PC-3 (cell line): ENCODE results near the gene IQCK. TPM values are rescaled to one million over a fixed set of nuclear protein-coding genes. Genes with fewer than 3 reads are reported as not detected.

Source experiments
- ATAC-seq: fragments of 200-7000 bp; cut with Tn5 transposase; 2 replicates; pipeline ENCODE4 v1.9.1; 2020; ENCODE audit warnings: mild to moderate bottlenecking, moderate library complexity
- BruUV-seq: library from RNA; stranded (reverse); fragments of 400-500 nt; replicated peaks from 2 replicates; lab custom pipeline; 2021; lab: Mats Ljungman, UMichigan
- CTCF ChIA-PET: fragments of 300-600 bp; sonication (Branson Sonifier 250); formaldehyde crosslinking; loops from one replicate; lab custom pipeline; 2022; ENCODE audit warnings: antibody characterized with exemption; lab: Charles Lee
- POLR2A ChIA-PET: fragments of 300-600 bp; sonication (Branson Sonifier 250); formaldehyde crosslinking; loops from one replicate; lab custom pipeline; 2022; ENCODE audit warnings: antibody characterized with exemption; ENCODE audit not compliant: unreplicated experiment; lab: Charles Lee
- DNase-seq: peaks from one replicate; pipeline ENCODE4 v3.0.0-alpha.2; 2015
- H2AFZ ChIP-seq: fragments of 300-600 bp; sonication (generic); 2 replicates; pipeline ENCODE4 v1.6.0; 2016; ENCODE audit warnings: antibody characterized with exemption, low read length
- H3F3A ChIP-seq: fragments of 300-600 bp; sonication (generic); one replicate; pipeline ENCODE4 v1.6.0; 2017; ENCODE audit warnings: antibody characterized with exemption, low read length, control low read depth, mild to moderate bottlenecking; ENCODE audit not compliant: unreplicated experiment
- H3K27ac ChIP-seq: fragments of 300-600 bp; sonication (generic); 2 replicates; pipeline ENCODE4 v1.5.1; 2016; ENCODE audit warnings: mild to moderate bottlenecking, low read length
- H3K27me3 ChIP-seq: fragments of 300-600 bp; sonication (generic); 2 replicates; pipeline ENCODE4 v1.6.1; 2016; ENCODE audit warnings: low read length, mixed read lengths
- H3K36me3 ChIP-seq: fragments of 300-600 bp; sonication (generic); 2 replicates; pipeline ENCODE4 v1.6.1; 2016; ENCODE audit warnings: low read depth, mixed run types, low read length, mixed read lengths
- H3K4me1 ChIP-seq: fragments of 300-600 bp; sonication (generic); 2 replicates; pipeline ENCODE4 v1.5.1; 2016; ENCODE audit warnings: low read length; ENCODE audit not compliant: insufficient read depth
- H3K4me2 ChIP-seq: fragments of 300-600 bp; sonication (generic); 2 replicates; pipeline ENCODE4 v1.6.0; 2016; ENCODE audit warnings: low read length
- H3K4me3 ChIP-seq: fragments of 300-600 bp; sonication (generic); 2 replicates; pipeline ENCODE4 v1.5.1; 2016; ENCODE audit warnings: mild to moderate bottlenecking, low read length, mixed read lengths
- H3K79me2 ChIP-seq: fragments of 300-600 bp; sonication (generic); 2 replicates; pipeline ENCODE4 v1.6.1; 2017; ENCODE audit warnings: low read length, mixed read lengths
- H3K9ac ChIP-seq: fragments of 300-600 bp; sonication (generic); 2 replicates; pipeline ENCODE4 v1.6.0; 2016; ENCODE audit warnings: mild to moderate bottlenecking, low read length
- H3K9me2 ChIP-seq: fragments of 300-600 bp; sonication (generic); replicated peaks from 2 replicates; pipeline ENCODE4 v1.6.1; 2016; ENCODE audit warnings: mixed run types, low read length, mixed read lengths
- H3K9me3 ChIP-seq: fragments of 300-600 bp; sonication (generic); 2 replicates; pipeline ENCODE4 v1.6.1; 2016; ENCODE audit warnings: low read length, mixed read lengths
- H4K20me1 ChIP-seq: fragments of 300-600 bp; sonication (generic); 2 replicates; pipeline ENCODE4 v1.6.1; 2016; ENCODE audit warnings: low read length, mixed read lengths
- CTCF ChIP-seq: fragments of 300-600 bp; sonication (generic); conservative IDR thresholded peaks from 2 replicates; pipeline ENCODE4 v1.5.1; 2017; ENCODE audit warnings: antibody characterized with exemption, low read depth, mild to moderate bottlenecking, low read length
- EZH2 ChIP-seq: fragments of 300-600 bp; sonication (generic); IDR thresholded peaks from one replicate; pipeline ENCODE4 v1.6.1; 2017; ENCODE audit warnings: antibody characterized with exemption, mild to moderate bottlenecking, low read length; ENCODE audit not compliant: unreplicated experiment
- EZH2phosphoT487 ChIP-seq: fragments of 300-600 bp; sonication (generic); IDR thresholded peaks from 2 replicates; pipeline ENCODE4 v1.6.1; 2018; ENCODE audit warnings: mild to moderate bottlenecking, antibody characterized with exemption, low read length, borderline replicate concordance
- intact Hi-C: fragments of 100-400 bp; cut with micrococcal nuclease; formaldehyde crosslinking; loops from 2 replicates; pipeline ENCODE4 v1.9.0; 2023
- total RNA-seq: library from RNA; depleted of rRNA; stranded (reverse); fragments of >200 nt; gene quantifications from 2 replicates; pipeline ENCODE4 v1.2.3, GENCODE V29; 2014

IQCK gene
- total RNA-seq, 1 experiment from 2014 or later: 8.9 TPM

- no peaks in the 10 kb centered on the region for H3F3A ChIP-seq
- no peaks in the 10 kb centered on the region for H4K20me1 ChIP-seq
- no peak for ATAC-seq
- no peaks in the 10 kb centered on the region for H3K9me3 ChIP-seq
- H3K9me2 ChIP-seq: no peaks in the 10 kb centered on the region
- intact Hi-C loops: no loop called here
- no peak overlapping the region for H2AFZ ChIP-seq
- no peaks in the 10 kb centered on the region for H3K4me1 ChIP-seq
- H3K79me2 ChIP-seq: no peaks in the 10 kb centered on the region
- H3K9ac ChIP-seq: no peak overlapping the region
- no peaks in the 10 kb centered on the region for H3K36me3 ChIP-seq
- DNase-seq: no peak
- no TSS peak for BruUV-seq
- no peak overlapping the region for H3K4me3 ChIP-seq
- ChIA-PET CTCF (no interaction called here), POLR2A (no interaction called here)
- TF ChIP-seq CTCF (no peak), EZH2 (no peak), EZH2phosphoT487 (no peak)
- no peak overlapping the region for H3K4me2 ChIP-seq
- no peaks in the 10 kb centered on the region for H3K27me3 ChIP-seq
- no peak overlapping the region for H3K27ac ChIP-seq
Observed at GRCh38 chr16:19767497-19767896, 49.4 kb downstream of the IQCK start.

GRCh38 chr16:19769239-19769638 lies 51.2 kb downstream of the IQCK start:
- BruUV-seq: no TSS peak
- H3K9ac ChIP-seq: no peak overlapping the region
- intact Hi-C loops: no loop called here
- no peak overlapping the region for H3K27ac ChIP-seq
- H3K4me3 ChIP-seq: no peak overlapping the region
- no peaks in the 10 kb centered on the region for H4K20me1 ChIP-seq
- no peaks in the 10 kb centered on the region for H3K27me3 ChIP-seq
- H3K4me2 ChIP-seq: no peak overlapping the region
- CTCF ChIA-PET: no interaction called here
- no peaks in the 10 kb centered on the region for H3K9me3 ChIP-seq
- H2AFZ ChIP-seq: no peak overlapping the region
- H3K36me3 ChIP-seq: no peaks in the 10 kb centered on the region
- POLR2A ChIA-PET: no interaction called here
- H3K79me2 ChIP-seq: no peaks in the 10 kb centered on the region
- no peak for ATAC-seq
- TF ChIP-seq EZH2phosphoT487 (no peak), EZH2 (no peak), CTCF (no peak)
- no peaks in the 10 kb centered on the region for H3K4me1 ChIP-seq
- no peak for DNase-seq
- H3K9me2 ChIP-seq: no peaks in the 10 kb centered on the region
- no peaks in the 10 kb centered on the region for H3F3A ChIP-seq

GRCh38 chr16:19771040-19771439 lies 53.0 kb downstream of the IQCK start:
- ATAC-seq: no peak
- ChIA-PET CTCF (no interaction called here), POLR2A (no interaction called here)
- Histone ChIP-seq H3F3A (no peaks in the 10 kb centered on the region), H3K9me3 (no peaks in the 10 kb centered on the region), H4K20me1 (no peaks in the 10 kb centered on the region), H3K36me3 (no peaks in the 10 kb centered on the region), H3K79me2 (no peaks in the 10 kb centered on the region), H3K4me3 (no peak overlapping the region), H3K9me2 (no peaks in the 10 kb centered on the region), H3K27ac (no peak overlapping the region), H3K27me3 (no peaks in the 10 kb centered on the region), H3K9ac (no peak overlapping the region), H3K4me1 (no peaks in the 10 kb centered on the region), H2AFZ (no peak overlapping the region), H3K4me2 (no peak overlapping the region)
- DNase-seq: no peak
- intact Hi-C loops: no loop called here
- no TSS peak for BruUV-seq
- TF ChIP-seq EZH2phosphoT487 (no peak), EZH2 (no peak), CTCF (no peak)
